ENCODE results near the gene NPAS3. TPM values are rescaled to one million over a fixed set of nuclear protein-coding genes. Genes with fewer than 3 reads are reported as not detected.

Gene NPAS3
- total and polyA plus RNA-seq, 2 of the 8 experiments (the other 6 are each of a cell fraction or from before 2014, with no cell fraction given), result 0.11 to 0.60 TPM

DNA sequence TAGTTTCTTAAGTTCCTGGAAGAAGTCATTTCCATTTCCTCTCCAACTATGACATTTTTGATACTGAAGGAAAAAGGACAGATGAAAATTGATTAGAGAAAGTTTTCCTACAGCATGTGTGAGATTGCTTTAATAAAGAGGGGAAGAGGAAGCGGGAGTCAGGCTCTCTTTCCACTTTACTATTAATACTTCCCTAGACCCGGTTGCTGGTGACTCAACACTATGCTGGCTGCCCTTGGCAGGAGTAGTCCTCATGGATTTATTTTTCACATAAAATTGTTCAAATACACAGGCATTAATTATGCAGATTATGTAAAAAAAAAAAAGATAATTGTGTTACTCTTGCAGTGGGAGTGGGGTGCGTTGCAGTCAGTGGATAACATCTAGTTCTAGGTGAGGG lies 718.8 kb downstream of the NPAS3 start:
- no peak for DNase-seq (ENCODE audit: low read depth in 1 of 2, low spot score in 2 of 2)
- Histone ChIP-seq H3K14ac (ENCODE audit: insufficient read length) (no peak overlapping the region), H3K23ac (ENCODE audit: insufficient read length) (no peak overlapping the region), H3K27me3 (replicated peaks in 1 of 4; ENCODE audit: control insufficient read depth in 3 of 4, extremely low read depth in 1 of 4, insufficient read depth in 3 of 4, low read length in 3 of 4) (no peaks in the 10 kb centered on the region), H3K56ac (replicated peaks; ENCODE audit: insufficient read length, low read depth, low read length) (no peak overlapping the region), H4K20me1 (replicated peaks in 1 of 2; ENCODE audit: control insufficient read depth in 1 of 2, insufficient read depth in 2 of 2, low read length in 2 of 2) (no peaks in the 10 kb centered on the region), H3K18ac (ENCODE audit: extremely low read depth, low read length) (no peak overlapping the region), H2BK5ac (ENCODE audit: low read depth, low read length) (no peak overlapping the region), H3K4ac (replicated peaks; ENCODE audit: insufficient read length, low read depth, low read length) (no peak overlapping the region), H2AFZ (ENCODE audit: low read length) (no peak overlapping the region), H2BK12ac (ENCODE audit: low read depth, low read length) (no peak overlapping the region), H3K79me1 (ENCODE audit: low read depth, low read length) (no peaks in the 10 kb centered on the region), H2BK20ac (ENCODE audit: low read length) (no peak overlapping the region), H3K36me3 (ENCODE audit: control insufficient read depth in 2 of 4, insufficient read depth in 4 of 4, low read length in 3 of 4) (no peaks in the 10 kb centered on the region), H3K4me2 (ENCODE audit: insufficient read depth in 1 of 2, low read depth in 2 of 2, low read length in 2 of 2) (no peak overlapping the region), H2AK5ac (ENCODE audit: low read depth, low read length) (no peak overlapping the region), H4K5ac (ENCODE audit: insufficient read length, low read depth, low read length) (no peak overlapping the region), H3K23me2 (ENCODE audit: low read depth, low read length) (no peaks in the 10 kb centered on the region), H2BK120ac (replicated peaks; ENCODE audit: low read depth, low read length) (no peak overlapping the region), H3K9ac (replicated peaks in 1 of 4; ENCODE audit: extremely low read depth in 1 of 4, low read depth in 3 of 4, low read length in 3 of 4) (no peak overlapping the region), H3K79me2 (ENCODE audit: control insufficient read depth in 1 of 2, insufficient read depth in 2 of 2, low read length in 2 of 2) (no peaks in the 10 kb centered on the region), H3K27ac (ENCODE audit: low read depth, low read length) (no peak overlapping the region), H4K91ac (replicated peaks; ENCODE audit: insufficient read length, low read length) (no peak overlapping the region), H4K8ac (ENCODE audit: extremely low read depth, insufficient read depth, low read length) (no peak overlapping the region), H3K9me3 (ENCODE audit: insufficient read depth in 2 of 2, low read depth in 1 of 2, low read length in 1 of 2) (no peaks in the 10 kb centered on the region), H2BK15ac (ENCODE audit: low read length) (no peak overlapping the region), H3K4me1 (replicated peaks in 1 of 4; ENCODE audit: control insufficient read depth in 3 of 4, insufficient read depth in 4 of 4, low read length in 3 of 4) (no peaks in the 10 kb centered on the region), H3K4me3 (ENCODE audit: extremely low read depth in 1 of 4, insufficient read depth in 2 of 4, low read depth in 3 of 4, low read length in 4 of 4) (no peak overlapping the region)
- POLR2A ChIA-PET (ENCODE audit: partially characterized antibody), result no interaction called here
- 97% methylated on average over 3 of the region's 3 CpGs; no CpG with 5 or more reads in 1 of the 2 experiments for WGBS, 2 experiments (ENCODE audit: extremely low coverage in 1 of 2, insufficient coverage in 1 of 2, insufficient read length in 1 of 2, insufficient replicate concordance in 2 of 2, low coverage in 1 of 2, low lambda C conversion rate in 2 of 2, missing lambda C conversion rate in 1 of 2)
- CTCF ChIA-PET (ENCODE audit: partially characterized antibody), result interaction anchor here (0.6 kb wide), 2 partner anchors 121 to 1067 kb away, joined by 3 read pairs; no protein-coding TSS in a partner anchor
- FAIRE-seq, result no peak

All from H1 (cell line).